Measurements from ENCODE around the gene PGM1. TPM values are rescaled to one million over a fixed set of nuclear protein-coding genes. Genes with fewer than 3 reads are reported as not detected.
A peak's percentile ranks its signal among the peaks of the same experiment; 100 is the strongest.

The PGM1 gene
- total and polyA plus RNA-seq, 8 donors: 39.3 to 65.6 (median 43.5) TPM

DNA sequence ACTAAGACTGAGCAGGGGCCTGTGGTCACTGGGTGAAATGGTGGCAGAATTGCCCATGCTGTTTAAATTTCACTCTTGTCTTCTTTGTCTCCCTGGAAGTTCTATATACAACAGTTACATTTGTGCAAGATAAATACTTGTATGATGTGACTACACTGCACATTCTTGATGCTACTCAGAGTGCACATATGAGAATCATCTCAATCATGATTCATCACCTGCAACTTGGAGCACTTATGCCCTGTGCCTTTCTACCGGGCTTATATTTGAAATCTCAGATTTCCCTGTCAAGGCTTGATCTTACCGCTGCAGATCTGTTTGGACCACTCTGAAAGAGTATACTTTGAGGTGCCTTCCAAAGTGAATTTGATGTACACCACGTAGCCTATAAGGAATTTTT is 10.6 kb downstream of the PGM1 start:
- Histone ChIP-seq H3K4me1 (no peaks in the 10 kb centered on the region), H3K27me3 (no peaks in the 10 kb centered on the region), H3K27ac (no peak overlapping the region), H3K4me3 (no peak overlapping the region), H3K36me3 (no peaks in the 10 kb centered on the region), H3K9me3 (no peaks in the 10 kb centered on the region)
- DNase-seq (no peak), ATAC-seq (no peak)
- intact Hi-C loops (cut with DNase I): no loop called here
- TF ChIP-seq CTCF (IDR thresholded peaks at IDR 0.05): no peak

DNA sequence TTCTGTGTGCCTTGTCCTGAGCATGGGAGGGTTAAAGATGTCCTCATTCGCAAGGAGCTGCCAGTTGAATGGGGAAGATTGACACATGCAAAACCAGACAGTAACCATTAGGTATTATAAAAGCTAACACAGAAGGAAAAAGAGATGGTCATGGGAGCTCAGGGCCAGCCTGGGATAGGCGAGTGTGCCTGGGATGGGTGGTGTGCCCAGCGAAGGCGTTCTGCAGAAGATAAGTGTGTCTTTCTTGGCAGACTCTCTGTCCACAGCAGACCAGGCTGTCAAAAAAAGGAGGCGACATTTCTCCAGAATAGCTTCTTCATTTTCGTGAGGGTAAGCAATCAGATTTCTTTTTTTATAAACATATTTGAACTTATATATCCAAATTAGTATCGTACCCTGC is 14.1 kb downstream of the PGM1 start:
- H3K27ac ChIP-seq: no peak overlapping the region
- no peak for ATAC-seq
- intact Hi-C loops (cut with DNase I): no loop called here
- TF ChIP-seq CTCF (IDR thresholded peaks at IDR 0.05): no peak
- no peaks in the 10 kb centered on the region for H3K27me3 ChIP-seq
- no peak for DNase-seq
- no peaks in the 10 kb centered on the region for H3K9me3 ChIP-seq
- H3K36me3 ChIP-seq: no peaks in the 10 kb centered on the region
- peaks cover 0 to 8% of the 10 kb centered on the region in 2 donors for H3K4me1 ChIP-seq
- H3K4me3 ChIP-seq: no peak overlapping the region

- Histone ChIP-seq H3K36me3 (no peaks in the 10 kb centered on the region), H3K9me3 (no peaks in the 10 kb centered on the region), H3K4me1 (peaks cover 5 to 20% of the 10 kb centered on the region in 2 donors), H3K4me3 (no peak overlapping the region), H3K27me3 (no peaks in the 10 kb centered on the region), H3K27ac (no peak overlapping the region)
- TF ChIP-seq CTCF (IDR thresholded peaks at IDR 0.05): no peak
- DNase-seq: peak in 1 of 4 donors; percentile 69
- ATAC-seq: peak; percentile 13
- intact Hi-C loops (cut with DNase I): no loop called here
Observed at GRCh38 chr1:63611231-63611630, 18.0 kb downstream of the PGM1 start.

DNA sequence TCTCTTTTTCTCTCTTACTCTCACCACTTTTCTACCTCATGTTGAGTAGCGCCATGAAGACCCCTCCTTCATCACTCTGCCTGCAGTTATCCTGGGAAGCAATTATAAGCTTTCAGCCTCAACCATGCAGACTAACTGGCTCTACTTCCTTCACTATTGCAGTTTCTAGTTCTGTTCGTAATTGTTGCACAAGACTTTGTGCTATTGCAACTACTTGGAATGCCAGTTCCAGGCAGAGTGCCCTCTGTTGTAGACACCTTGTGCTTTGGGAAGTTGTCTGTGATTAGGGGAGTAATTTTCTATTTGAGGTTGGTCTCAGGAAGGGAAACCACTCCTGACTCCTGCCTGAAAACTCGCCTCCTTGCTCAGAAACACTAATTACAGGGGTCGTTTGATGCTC is 19.4 kb downstream of the PGM1 start:
- intact Hi-C loops (cut with DNase I): no loop called here
- Histone ChIP-seq H3K9me3 (no peaks in the 10 kb centered on the region), H3K36me3 (no peaks in the 10 kb centered on the region), H3K4me1 (peaks cover 5 to 20% of the 10 kb centered on the region in 2 donors), H3K4me3 (no peak overlapping the region), H3K27ac (peak overlapping the region in 1 of 2 donors; percentile 13), H3K27me3 (no peaks in the 10 kb centered on the region)
- peak in 1 of 4 donors; percentile 44 for DNase-seq
- no peak for TF ChIP-seq CTCF (IDR thresholded peaks at IDR 0.05)
- ATAC-seq: peak; percentile 81

DNA sequence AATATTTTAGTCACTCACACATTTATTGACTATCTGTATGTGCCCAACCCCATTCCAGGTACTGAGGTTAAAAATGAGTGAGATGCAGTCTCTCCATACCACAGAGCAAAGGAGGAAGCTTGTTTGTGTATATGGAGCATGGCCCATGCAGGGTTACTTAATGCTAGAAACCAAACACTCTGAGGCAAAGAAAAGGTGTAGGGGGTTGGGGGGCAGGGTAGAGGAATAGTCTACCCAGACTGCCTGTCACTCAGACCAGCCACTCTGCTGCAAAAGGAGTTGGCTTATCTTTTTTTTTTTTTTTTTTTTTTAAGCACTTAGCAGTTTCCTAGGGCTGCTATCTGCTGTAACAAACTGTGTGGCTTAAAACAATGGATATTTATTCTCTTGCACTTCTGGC is 19.8 kb downstream of the PGM1 start:
- H3K36me3 ChIP-seq: no peaks in the 10 kb centered on the region
- H3K4me3 ChIP-seq: no peak overlapping the region
- ATAC-seq: peak; percentile 62
- H3K27ac ChIP-seq: peak overlapping the region in 1 of 2 donors; percentile 13
- DNase-seq: no peak
- TF ChIP-seq CTCF (IDR thresholded peaks at IDR 0.05): no peak
- H3K4me1 ChIP-seq: peaks cover 5 to 20% of the 10 kb centered on the region in 2 donors
- H3K9me3 ChIP-seq: no peaks in the 10 kb centered on the region
- H3K27me3 ChIP-seq: no peaks in the 10 kb centered on the region
- intact Hi-C loops (cut with DNase I): no loop called here
